HepG2 (cell line): ENCODE measurements around the gene MCRIP2. TPM values are rescaled to one million over a fixed set of nuclear protein-coding genes. Genes with fewer than 3 reads are reported as not detected.

ENCODE experiments used
- ATAC-seq: fragments of 200-7000 bp; cut with Tn5 transposase; 3 replicates; pipeline ENCODE4 v1.9.1; 2020; ENCODE audit warnings: mild to moderate bottlenecking, moderate library complexity
- BruUV-seq: library from RNA; stranded (reverse); fragments of 400-500 nt; replicated peaks from 2 replicates; lab custom pipeline; 2021; lab: Mats Ljungman, UMichigan
- CTCF ChIA-PET: fragments of 300-600 bp; formaldehyde crosslinking; extraction: SDS; loops from one replicate; lab custom pipeline; 2021; ENCODE audit warnings: low total read pairs, inconsistent platforms, low intra/inter-chr PET ratio; lab: Yijun Ruan, JAX
- POLR2A ChIA-PET: fragments of 350-600 bp; sonication (Branson Sonifier 250); formaldehyde crosslinking; loops from one replicate; lab custom pipeline; 2020; ENCODE audit warnings: antibody characterized with exemption, inconsistent platforms; lab: Yijun Ruan, JAX
- DNase-seq: peaks from one replicate; pipeline ENCODE4 v3.0.0-alpha.2; 2015; ENCODE audit warnings: low spot score
- FAIRE-seq: peaks from 3 replicates; lab custom pipeline; 2011; peaks lifted over from hg19 to GRCh38; lab: Jason Lieb, UNC
- H2AFZ ChIP-seq: one replicate; pipeline ENCODE4 v1.6.1; 2011; ENCODE audit warnings: low read length, inconsistent platforms
- H3K27ac ChIP-seq: fragments of 300-600 bp; 3 replicates; pipeline ENCODE4 v1.8.0; 2011; ENCODE audit warnings: mixed run types, mild to moderate bottlenecking, mixed read lengths, low read length, inconsistent platforms; ENCODE audit not compliant: insufficient read depth; ENCODE audit errors: extremely low read length
- H3K27me3 ChIP-seq, 2 experiments: fragments of 200-600 bp in 1 of 2; 2 replicates in 1 of 2; 3 replicates in 1 of 2; pipeline versions ENCODE4 v1.6.0 to v1.8.0; 2011; ENCODE audit warnings: low read length in 2 of 2, mild to moderate bottlenecking in 2 of 2, moderate library complexity in 2 of 2, inconsistent platforms in 1 of 2; ENCODE audit not compliant: insufficient read depth in 2 of 2, control insufficient read depth in 1 of 2
- H3K36me3 ChIP-seq, 2 experiments: fragments of 200-600 bp in 1 of 2; replicated peaks in 1 of 2; 2 replicates in 1 of 2; 3 replicates in 1 of 2; pipeline versions ENCODE4 v1.5.1 to v1.8.0; 2011; ENCODE audit warnings: low read length in 2 of 2, inconsistent platforms in 1 of 2; ENCODE audit not compliant: insufficient read depth in 2 of 2, control insufficient read depth in 1 of 2
- H3K4me1 ChIP-seq: 2 replicates; pipeline ENCODE4 v1.5.1; 2012; ENCODE audit warnings: low read length, inconsistent platforms; ENCODE audit not compliant: insufficient read depth
- H3K4me2 ChIP-seq: 2 replicates; pipeline ENCODE4 v1.6.0; 2011; ENCODE audit warnings: low read depth, low read length, inconsistent platforms
- H3K4me3 ChIP-seq, 3 experiments: fragments of 200-600 bp in 1 of 3; sonication (generic), shearing (Covaris generic) in 1 of 3; replicated peaks in 1 of 3; 2 replicates each; pipeline ENCODE4 v1.5.1; 2011 to 2016; ENCODE audit warnings: low read length in 3 of 3, inconsistent platforms in 2 of 3, low read depth in 2 of 3, mild to moderate bottlenecking in 2 of 3, control low read depth in 1 of 3, mixed read lengths in 1 of 3; ENCODE audit not compliant: insufficient read depth in 1 of 3
- H3K79me2 ChIP-seq: one replicate; pipeline ENCODE4 v1.6.1; 2011; ENCODE audit warnings: low read length, inconsistent platforms; ENCODE audit not compliant: insufficient read depth
- H3K9ac ChIP-seq: 2 replicates; pipeline ENCODE4 v1.6.0; 2011; ENCODE audit warnings: mild to moderate bottlenecking, low read depth, low read length, inconsistent platforms; ENCODE audit not compliant: insufficient read depth
- H3K9me3 ChIP-seq: 2 replicates; pipeline ENCODE4 v1.5.1; 2012; ENCODE audit warnings: mild to moderate bottlenecking, low read length
- H4K20me1 ChIP-seq: 2 replicates; pipeline ENCODE4 v1.6.0; 2011; ENCODE audit warnings: inconsistent platforms, mild to moderate bottlenecking, low read length, moderate library complexity; ENCODE audit not compliant: insufficient read depth
- ARHGAP35 ChIP-seq: sonication (generic); formaldehyde crosslinking; IDR thresholded peaks from 2 replicates; pipeline ENCODE4 v1.9.0; 2022; ENCODE audit warnings: mild to moderate bottlenecking, inconsistent platforms, moderate library complexity, missing genetic modification reagents, borderline replicate concordance
- MTERF4 ChIP-seq: sonication (generic); formaldehyde crosslinking; IDR thresholded peaks from 2 replicates; pipeline ENCODE4 v1.8.0; 2023; ENCODE audit warnings: mild to moderate bottlenecking, missing genetic modification reagents
- NR3C1 ChIP-seq: sonication (generic); formaldehyde crosslinking; IDR thresholded peaks from 2 replicates; pipeline ENCODE4 v1.4.0; 2020; ENCODE audit warnings: missing genetic modification reagents
- RAD51 ChIP-seq: fragments of 450-650 bp; IDR thresholded peaks from 2 replicates; pipeline ENCODE4 v1.6.1; 2016; ENCODE audit warnings: borderline replicate concordance
- RXRA ChIP-seq: sonication (generic); formaldehyde crosslinking; IDR thresholded peaks from 2 replicates; pipeline ENCODE4 v1.5.1; 2020; ENCODE audit warnings: missing genetic modification reagents
- ZFP91 ChIP-seq: sonication (generic); formaldehyde crosslinking; IDR thresholded peaks from 2 replicates; pipeline ENCODE4 v1.9.0; 2022; ENCODE audit warnings: missing genetic modification reagents, mild to moderate bottlenecking, borderline replicate concordance
- ZNF44 ChIP-seq: sonication (generic); formaldehyde crosslinking; IDR thresholded peaks from 2 replicates; pipeline ENCODE4 v1.5.1; 2020; ENCODE audit warnings: mild to moderate bottlenecking, missing genetic modification reagents
- ZNF687 ChIP-seq: sonication (generic); formaldehyde crosslinking; IDR thresholded peaks from 2 replicates; pipeline ENCODE4 v1.5.1; 2020; ENCODE audit warnings: mild to moderate bottlenecking, missing genetic modification reagents, moderate library complexity
- WGBS: methylation state at CpG from one replicate; pipeline ENCODE4 v1.1.6; 2017; ENCODE audit warnings: low lambda C conversion rate; 5-methylcytosine and 5-hydroxymethylcytosine counted together
- in situ Hi-C: cut with HindIII; loops from 2 replicates; pipeline ENCODE4 v1.10.0; 2017; ENCODE audit warnings: low pct_unique_long_range_greater_than_20kb; ENCODE audit not compliant: extremely low pct_ligation_motif_present
- intact Hi-C: fragments of 100-400 bp; cut with micrococcal nuclease; formaldehyde crosslinking; loops from one replicate; pipeline ENCODE4 v1.10.0; 2022; ENCODE audit not compliant: unreplicated experiment
- polyA plus RNA-seq, 8 experiments: library from polyadenylated mRNA; depleted of rRNA in 3 of 8; stranded (reverse) in 7 of 8; unstranded in 1 of 8; fragments of >200 nt; fragmentation: Illumina TruSeq in 4 of 8; extraction: Trizol in 4 of 8; gene quantifications; 2 replicates each; pipeline versions ENCODE4 v1.2.1 to v1.2.3, GENCODE V29; 2011 to 2016; ENCODE audit warnings: low read depth in 4 of 8, missing spikeins in 1 of 8, mixed read lengths in 1 of 8; ENCODE audit not compliant: insufficient read depth in 1 of 8
- total RNA-seq, 5 experiments: library from RNA; depleted of rRNA; stranded (reverse); fragments of >200 nt; fragmentation: Illumina TruSeq; extraction: Trizol; gene quantifications; 2 replicates each; pipeline ENCODE4 v1.2.3, GENCODE V29; 2016; ENCODE audit warnings: low read depth in 1 of 5

MCRIP2 gene
- total and polyA plus RNA-seq, 2 of the 13 experiments (the other 11 are each of a cell fraction or from before 2014, with no cell fraction given): 39.6 to 76.7 TPM

- Histone ChIP-seq H3K4me1 (peaks cover 26% of the 10 kb centered on the region), H3K4me2 (no peak overlapping the region), H3K27ac (no peak overlapping the region), H2AFZ (no peak overlapping the region), H3K79me2 (peaks cover 2% of the 10 kb centered on the region), H4K20me1 (no peaks in the 10 kb centered on the region), H3K9ac (no peak overlapping the region), H3K4me3 (no peak overlapping the region), H3K27me3 (peaks cover 7 to 30% of the 10 kb centered on the region in 2 experiments), H3K9me3 (no peaks in the 10 kb centered on the region), H3K36me3 (0 out of 5 replicates have a peak, but pooled peaks cover 0 to 1% of the 10 kb centered on the region in 2 experiments)
- intact Hi-C loops: no loop called here
- no peak for TF ChIP-seq ZNF44 (CRISPR knock-in tag)
- peak; percentile 68 for TF ChIP-seq RAD51
- WGBS: 29% methylated on average over 10 of the region's 10 CpGs
- ChIA-PET POLR2A (no interaction called here), CTCF (no interaction called here)
- ATAC-seq: no peak
- no peak for FAIRE-seq
- BruUV-seq: no TSS peak
- in situ Hi-C loops: no loop called here
- DNase-seq: no peak
Observed at GRCh38 chr16:692356-693108, 50.9 kb downstream of the MCRIP2 start.

- Histone ChIP-seq H3K27ac (no peak overlapping the region), H4K20me1 (no peaks in the 10 kb centered on the region), H3K79me2 (peaks cover 2% of the 10 kb centered on the region), H3K4me3 (peak overlapping the region in 1 of 3 experiments; percentile 69; a peak in 1 of 6 replicates), H3K27me3 (peaks cover 7 to 33% of the 10 kb centered on the region in 2 experiments), H2AFZ (no peak overlapping the region), H3K36me3 (no peaks in the 10 kb centered on the region), H3K4me1 (peaks cover 26% of the 10 kb centered on the region), H3K9me3 (no peaks in the 10 kb centered on the region), H3K9ac (no peak overlapping the region), H3K4me2 (peak overlapping the region; percentile 84; the same call in 1 of the 2 replicates)
- 100% methylated on average over 1 of the region's 22 CpGs for WGBS
- BruUV-seq: no TSS peak
- ChIA-PET POLR2A (interaction anchor here (3.4 kb wide), 1 partner anchor 27 kb away, joined by 21 read pairs; the partner anchor contains the start of gene ANTKMT), CTCF (no interaction called here)
- ATAC-seq (no peak), DNase-seq (no peak), FAIRE-seq (no peak)
- intact Hi-C loops (no loop called here), in situ Hi-C loops (no loop called here)
- TF ChIP-seq NR3C1 (CRISPR knock-in tag) (no peak), RXRA (peak; percentile 35; the same call in 1 of the 2 replicates), ZFP91 (CRISPR knock-in tag) (peak; percentile 44; the same call in 1 of the 2 replicates), MTERF4 (CRISPR knock-in tag) (no peak), ARHGAP35 (no peak), ZNF687 (0 out of 2 replicates have a peak, but pooled peaks have one; percentile 19)
Observed at GRCh38 chr16:693364-693763, 51.7 kb downstream of the MCRIP2 start.
